ENCODE data around the gene LAMB1. TPM values are rescaled to one million over a fixed set of nuclear protein-coding genes. Genes with fewer than 3 reads are reported as not detected.

LAMB1 gene
- total and polyA plus RNA-seq, 2 of the 13 experiments (the other 11 are each of a cell fraction or from before 2014, with no cell fraction given): 109 to 124 TPM

DNA sequence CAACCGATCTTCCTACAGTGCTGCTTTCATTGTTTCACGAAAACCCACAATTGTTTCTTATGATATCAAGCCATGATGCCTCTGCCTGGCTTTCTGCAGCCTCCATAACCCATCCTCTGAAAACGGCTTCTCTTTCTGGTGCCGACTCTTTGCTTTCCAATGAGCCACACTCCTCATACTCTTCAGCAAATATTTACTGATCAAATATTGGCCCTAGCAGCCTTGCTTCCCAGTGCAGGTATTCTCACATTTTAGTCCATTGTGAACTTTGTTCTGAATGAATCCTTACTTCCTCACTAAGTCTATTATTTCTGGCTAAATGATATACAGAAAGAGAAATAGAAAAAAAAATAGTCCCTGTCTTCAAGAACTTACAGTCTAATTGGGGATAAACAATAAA lies 35.5 kb downstream of the LAMB1 start (continued):
- TF ChIP-seq RARA (CRISPR knock-in tag; IDR thresholded peaks at IDR 0.05): peak; percentile 66; the same call in 1 of the 2 replicates

DNA sequence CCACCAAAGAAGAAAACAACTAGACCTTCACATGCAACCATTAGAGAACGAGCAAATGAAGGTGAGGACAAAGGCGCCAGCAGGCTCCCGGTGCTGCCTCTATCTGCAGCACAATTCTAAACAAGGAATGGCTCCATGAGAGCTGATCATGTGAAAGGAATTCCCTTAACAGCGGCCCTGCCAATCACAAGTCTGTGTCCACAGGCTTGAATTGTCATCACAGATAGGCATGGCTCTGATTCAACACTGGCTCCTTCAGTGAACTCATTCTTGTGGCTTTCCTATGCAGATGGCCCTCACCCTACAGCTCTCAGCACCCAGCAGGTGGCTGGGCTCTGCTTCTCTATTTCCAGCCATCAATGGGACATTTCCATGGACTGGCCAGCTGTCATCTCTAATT lies 36.2 kb downstream of the LAMB1 start:
- ChIA-PET POLR2A (interaction anchor here (0.8 to 1.7 kb wide), 8 partner anchors 10 to 223 kb away, joined by 3 to 15 read pairs (median 4); partner anchors contain the start of genes CBLL1 and LAMB1), CTCF (ENCODE audit: low intra/inter-chr PET ratio, low total read pairs) (no interaction called here)
- Histone ChIP-seq H4K20me1 (ENCODE audit: insufficient read depth, low read length) (peaks cover 9% of the 10 kb centered on the region), H3K4me2 (ENCODE audit: low read depth, low read length) (peak overlapping the region; percentile 51), H3K27ac (ENCODE audit: extremely low read length, insufficient read depth, low read length) (no peak overlapping the region), H3K9ac (ENCODE audit: insufficient read depth, low read depth, low read length) (no peak overlapping the region), H3K27me3 (ENCODE audit: control insufficient read depth in 1 of 2, insufficient read depth in 2 of 2, low read length in 2 of 2) (no peaks in the 10 kb centered on the region), H3K4me1 (ENCODE audit: insufficient read depth, low read length) (peaks cover 39% of the 10 kb centered on the region), H2AFZ (ENCODE audit: low read length) (no peak overlapping the region), H3K79me2 (ENCODE audit: insufficient read depth, low read length) (no peaks in the 10 kb centered on the region), H3K9me3 (ENCODE audit: low read length) (no peaks in the 10 kb centered on the region), H3K36me3 (replicated peaks in 1 of 2; ENCODE audit: control insufficient read depth in 1 of 2, insufficient read depth in 2 of 2, low read length in 2 of 2) (peaks cover 13 to 37% of the 10 kb centered on the region in 2 experiments), H3K4me3 (replicated peaks in 1 of 3; ENCODE audit: insufficient read depth in 1 of 3, low read depth in 2 of 3, low read length in 3 of 3) (no peak overlapping the region)
- BruUV-seq (replicated peaks): no TSS peak
- in situ Hi-C loops (cut with HindIII; ENCODE audit: extremely low pct_ligation_motif_present, low pct_unique_long_range_greater_than_20kb) (no loop called here), intact Hi-C loops (cut with micrococcal nuclease; ENCODE audit: unreplicated experiment) (loop anchor here (1.0 to 5.0 kb wide), 5 partner anchors 18 to 129 kb away; partner anchors contain the start of gene DLD)
- FAIRE-seq (peak; percentile 23), ATAC-seq (peak; percentile 79), DNase-seq (ENCODE audit: low spot score) (peak; percentile 90)
- 55% methylated on average over 4 of the region's 4 CpGs for WGBS (ENCODE audit: low lambda C conversion rate)
- TF ChIP-seq, protein P1, sequence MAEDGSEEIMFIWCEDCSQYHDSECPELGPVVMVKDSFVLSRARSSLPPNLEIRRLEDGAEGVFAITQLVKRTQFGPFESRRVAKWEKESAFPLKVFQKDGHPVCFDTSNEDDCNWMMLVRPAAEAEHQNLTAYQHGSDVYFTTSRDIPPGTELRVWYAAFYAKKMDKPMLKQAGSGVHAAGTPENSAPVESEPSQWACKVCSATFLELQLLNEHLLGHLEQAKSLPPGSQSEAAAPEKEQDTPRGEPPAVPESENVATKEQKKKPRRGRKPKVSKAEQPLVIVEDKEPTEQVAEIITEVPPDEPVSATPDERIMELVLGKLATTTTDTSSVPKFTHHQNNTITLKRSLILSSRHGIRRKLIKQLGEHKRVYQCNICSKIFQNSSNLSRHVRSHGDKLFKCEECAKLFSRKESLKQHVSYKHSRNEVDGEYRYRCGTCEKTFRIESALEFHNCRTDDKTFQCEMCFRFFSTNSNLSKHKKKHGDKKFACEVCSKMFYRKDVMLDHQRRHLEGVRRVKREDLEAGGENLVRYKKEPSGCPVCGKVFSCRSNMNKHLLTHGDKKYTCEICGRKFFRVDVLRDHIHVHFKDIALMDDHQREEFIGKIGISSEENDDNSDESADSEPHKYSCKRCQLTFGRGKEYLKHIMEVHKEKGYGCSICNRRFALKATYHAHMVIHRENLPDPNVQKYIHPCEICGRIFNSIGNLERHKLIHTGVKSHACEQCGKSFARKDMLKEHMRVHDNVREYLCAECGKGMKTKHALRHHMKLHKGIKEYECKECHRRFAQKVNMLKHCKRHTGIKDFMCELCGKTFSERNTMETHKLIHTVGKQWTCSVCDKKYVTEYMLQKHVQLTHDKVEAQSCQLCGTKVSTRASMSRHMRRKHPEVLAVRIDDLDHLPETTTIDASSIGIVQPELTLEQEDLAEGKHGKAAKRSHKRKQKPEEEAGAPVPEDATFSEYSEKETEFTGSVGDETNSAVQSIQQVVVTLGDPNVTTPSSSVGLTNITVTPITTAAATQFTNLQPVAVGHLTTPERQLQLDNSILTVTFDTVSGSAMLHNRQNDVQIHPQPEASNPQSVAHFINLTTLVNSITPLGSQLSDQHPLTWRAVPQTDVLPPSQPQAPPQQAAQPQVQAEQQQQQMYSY (CRISPR knock-in tag; IDR thresholded peaks at IDR 0.05): no peak
- peak; percentile 39; the same call in 1 of the 2 replicates for TF ChIP-seq HMG20A (CRISPR knock-in tag; IDR thresholded peaks at IDR 0.05; ENCODE audit: borderline replicate concordance)
- no peak for TF ChIP-seq POLR2AphosphoS2 (IDR thresholded peaks at IDR 0.05; ENCODE audit: low read depth, low read length)
- TF ChIP-seq, protein P2, sequence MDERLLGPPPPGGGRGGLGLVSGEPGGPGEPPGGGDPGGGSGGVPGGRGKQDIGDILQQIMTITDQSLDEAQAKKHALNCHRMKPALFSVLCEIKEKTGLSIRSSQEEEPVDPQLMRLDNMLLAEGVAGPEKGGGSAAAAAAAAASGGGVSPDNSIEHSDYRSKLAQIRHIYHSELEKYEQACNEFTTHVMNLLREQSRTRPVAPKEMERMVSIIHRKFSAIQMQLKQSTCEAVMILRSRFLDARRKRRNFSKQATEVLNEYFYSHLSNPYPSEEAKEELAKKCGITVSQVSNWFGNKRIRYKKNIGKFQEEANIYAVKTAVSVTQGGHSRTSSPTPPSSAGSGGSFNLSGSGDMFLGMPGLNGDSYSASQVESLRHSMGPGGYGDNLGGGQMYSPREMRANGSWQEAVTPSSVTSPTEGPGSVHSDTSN (CRISPR knock-in tag; IDR thresholded peaks at IDR 0.05): peak; percentile 73
- TF ChIP-seq FOXA3 (CRISPR knock-in tag; IDR thresholded peaks at IDR 0.05): peak; percentile 29; the same call in 1 of the 2 replicates
- peak; percentile 20; the same call in 1 of the 2 replicates for TF ChIP-seq SOX5 (CRISPR knock-in tag; IDR thresholded peaks at IDR 0.05; ENCODE audit: borderline replicate concordance)
- TF ChIP-seq SOX13 (IDR thresholded peaks at IDR 0.05): 0 out of 2 replicates have a peak, but pooled peaks have one; percentile 22
- peak in 1 of 2 experiments; percentile 76; a peak in 2 of 4 replicates for TF ChIP-seq SOX13 (CRISPR knock-in tag; conservative IDR thresholded peaks at IDR 0.05 in 1 of 2, IDR thresholded peaks at IDR 0.05 in 1 of 2)
- TF ChIP-seq, protein P3, sequence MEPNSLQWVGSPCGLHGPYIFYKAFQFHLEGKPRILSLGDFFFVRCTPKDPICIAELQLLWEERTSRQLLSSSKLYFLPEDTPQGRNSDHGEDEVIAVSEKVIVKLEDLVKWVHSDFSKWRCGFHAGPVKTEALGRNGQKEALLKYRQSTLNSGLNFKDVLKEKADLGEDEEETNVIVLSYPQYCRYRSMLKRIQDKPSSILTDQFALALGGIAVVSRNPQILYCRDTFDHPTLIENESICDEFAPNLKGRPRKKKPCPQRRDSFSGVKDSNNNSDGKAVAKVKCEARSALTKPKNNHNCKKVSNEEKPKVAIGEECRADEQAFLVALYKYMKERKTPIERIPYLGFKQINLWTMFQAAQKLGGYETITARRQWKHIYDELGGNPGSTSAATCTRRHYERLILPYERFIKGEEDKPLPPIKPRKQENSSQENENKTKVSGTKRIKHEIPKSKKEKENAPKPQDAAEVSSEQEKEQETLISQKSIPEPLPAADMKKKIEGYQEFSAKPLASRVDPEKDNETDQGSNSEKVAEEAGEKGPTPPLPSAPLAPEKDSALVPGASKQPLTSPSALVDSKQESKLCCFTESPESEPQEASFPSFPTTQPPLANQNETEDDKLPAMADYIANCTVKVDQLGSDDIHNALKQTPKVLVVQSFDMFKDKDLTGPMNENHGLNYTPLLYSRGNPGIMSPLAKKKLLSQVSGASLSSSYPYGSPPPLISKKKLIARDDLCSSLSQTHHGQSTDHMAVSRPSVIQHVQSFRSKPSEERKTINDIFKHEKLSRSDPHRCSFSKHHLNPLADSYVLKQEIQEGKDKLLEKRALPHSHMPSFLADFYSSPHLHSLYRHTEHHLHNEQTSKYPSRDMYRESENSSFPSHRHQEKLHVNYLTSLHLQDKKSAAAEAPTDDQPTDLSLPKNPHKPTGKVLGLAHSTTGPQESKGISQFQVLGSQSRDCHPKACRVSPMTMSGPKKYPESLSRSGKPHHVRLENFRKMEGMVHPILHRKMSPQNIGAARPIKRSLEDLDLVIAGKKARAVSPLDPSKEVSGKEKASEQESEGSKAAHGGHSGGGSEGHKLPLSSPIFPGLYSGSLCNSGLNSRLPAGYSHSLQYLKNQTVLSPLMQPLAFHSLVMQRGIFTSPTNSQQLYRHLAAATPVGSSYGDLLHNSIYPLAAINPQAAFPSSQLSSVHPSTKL (CRISPR knock-in tag; IDR thresholded peaks at IDR 0.05): peak; percentile 53; the same call in 1 of the 2 replicates
- TF ChIP-seq FOXA1 (IDR thresholded peaks at IDR 0.05): no peak
- peak; percentile 53; the same call in 1 of the 2 replicates for TF ChIP-seq FOXA1 (CRISPR knock-in tag; IDR thresholded peaks at IDR 0.05)
- no peak for TF ChIP-seq POGZ (CRISPR knock-in tag; IDR thresholded peaks at IDR 0.05)
- TF ChIP-seq SAP130 (CRISPR knock-in tag; IDR thresholded peaks at IDR 0.05; ENCODE audit: low read depth): peak; percentile 63
- peak; percentile 39; the same call in 1 of the 2 replicates for TF ChIP-seq ZNF644 (CRISPR knock-in tag; IDR thresholded peaks at IDR 0.05; ENCODE audit: low read depth)

All from HepG2 (cell line).